ENCODE data around the gene TCEAL2.
A peak's percentile ranks its signal among the peaks of the same experiment; 100 is the strongest.
"Not testable (repeated sequence)": the region's sequence is repeated elsewhere in the genome, so short reads cannot be mapped to it uniquely, and the experiment has no call there.

Gene TCEAL2

DNA sequence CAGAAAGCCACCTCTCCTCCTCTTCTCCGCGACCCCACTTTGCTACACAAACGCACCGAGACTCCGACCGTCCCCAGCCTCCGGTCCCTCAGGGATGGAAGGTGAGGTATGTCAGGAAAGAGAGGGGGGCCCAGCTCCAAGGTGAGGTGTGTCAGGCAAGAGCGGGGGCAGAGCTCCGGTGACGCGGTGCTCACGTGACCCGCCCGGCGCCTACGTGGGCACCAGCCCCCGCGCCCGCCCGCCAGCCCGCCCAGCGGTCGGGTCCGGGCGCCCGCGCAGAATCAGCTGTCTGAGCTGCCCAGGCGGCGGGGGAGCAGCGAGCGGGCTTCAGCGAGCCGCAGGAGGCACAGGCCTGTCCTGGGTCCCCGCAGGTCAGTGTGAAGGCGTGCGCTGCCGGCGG, at the start of gene TCEAL2:
TCEAL2 (plus strand) TSS at position 244 of the 400 bp plus-strand sequence. CDS start 1,152 bp downstream, outside the sequence.
- DNase-seq = not testable (repeated sequence)

DNA sequence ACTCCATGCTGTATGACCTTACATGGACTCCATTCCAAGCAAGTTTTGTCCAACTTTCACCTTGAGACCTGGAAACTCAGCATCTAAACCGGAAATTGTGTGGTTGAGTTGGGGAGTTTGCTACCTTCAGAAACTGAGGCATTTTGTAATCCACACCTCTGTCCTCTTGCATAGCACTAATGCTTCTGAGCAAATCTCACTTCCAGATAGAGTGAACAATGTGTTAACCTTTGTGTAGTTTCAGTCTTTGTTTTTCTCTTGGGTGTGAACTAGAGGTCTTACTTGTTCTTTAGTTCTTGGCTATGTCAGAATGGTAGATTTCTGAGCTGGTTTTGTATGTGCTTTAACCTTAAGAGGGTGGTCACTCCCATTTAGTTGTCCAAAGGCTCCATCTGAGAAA, 48.1 kb upstream of the TCEAL2 start:
- DNase-seq = no peak

DNA sequence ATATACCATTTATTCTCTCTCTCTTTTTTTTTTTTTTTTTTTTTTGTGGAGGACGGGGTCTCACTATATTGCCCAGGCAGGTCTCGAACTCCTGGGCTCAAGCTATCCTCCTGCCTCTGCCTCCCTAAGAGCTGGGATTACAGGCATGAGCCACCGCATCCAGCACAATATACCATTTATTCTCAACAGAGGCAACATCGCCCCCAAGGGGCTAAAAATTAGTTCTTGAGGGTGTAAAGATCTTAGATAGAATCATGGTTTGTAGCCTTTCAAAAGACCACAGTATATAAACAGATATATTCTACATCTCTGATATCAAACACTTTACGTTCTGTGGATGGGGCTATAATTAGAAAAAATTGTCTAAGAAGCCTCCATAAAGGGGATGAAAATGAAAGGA, 39.8 kb upstream of the TCEAL2 start:
- DNase-seq = no peak

DNA sequence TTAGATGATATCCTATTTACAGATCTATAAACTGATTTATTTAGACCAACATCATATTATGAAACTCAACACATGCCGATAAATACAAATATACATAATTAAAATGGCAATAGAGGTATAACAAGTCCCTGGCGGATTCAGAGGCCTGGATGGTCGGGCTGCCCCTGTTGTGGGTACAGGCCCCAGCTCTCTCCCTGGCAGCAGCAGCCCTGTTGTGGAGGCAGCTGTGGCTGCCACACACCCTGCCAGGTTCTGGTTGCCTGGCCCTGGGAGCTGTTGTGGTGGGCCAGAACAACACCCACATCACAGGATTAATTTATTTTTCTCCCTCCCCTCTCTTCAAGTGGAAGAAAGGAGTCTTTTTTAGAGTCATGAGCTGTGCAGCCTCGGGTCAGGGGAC, 12.1 kb upstream of the TCEAL2 start:
- DNase-seq = no peak

DNA sequence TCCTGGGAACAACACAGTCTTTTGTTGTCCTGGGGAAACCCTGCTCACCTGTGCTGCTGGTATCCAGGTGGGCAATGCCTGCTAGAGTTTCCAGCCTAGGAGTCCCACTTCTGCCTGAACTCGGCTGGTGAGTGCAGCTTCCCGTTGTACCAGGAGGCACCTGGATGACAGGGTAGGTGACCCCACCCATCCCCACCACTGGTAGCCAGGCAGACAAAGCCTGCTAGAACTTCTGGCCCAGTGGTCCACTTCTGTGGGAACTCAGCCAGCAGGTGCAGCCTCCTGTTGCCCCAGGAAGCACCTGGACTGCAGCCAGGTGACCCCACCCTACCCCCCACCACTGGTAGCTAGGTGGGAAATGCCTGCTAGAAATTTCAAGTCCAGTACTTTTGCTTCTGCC, 9.7 kb upstream of the TCEAL2 start:
- no peak for DNase-seq

DNA sequence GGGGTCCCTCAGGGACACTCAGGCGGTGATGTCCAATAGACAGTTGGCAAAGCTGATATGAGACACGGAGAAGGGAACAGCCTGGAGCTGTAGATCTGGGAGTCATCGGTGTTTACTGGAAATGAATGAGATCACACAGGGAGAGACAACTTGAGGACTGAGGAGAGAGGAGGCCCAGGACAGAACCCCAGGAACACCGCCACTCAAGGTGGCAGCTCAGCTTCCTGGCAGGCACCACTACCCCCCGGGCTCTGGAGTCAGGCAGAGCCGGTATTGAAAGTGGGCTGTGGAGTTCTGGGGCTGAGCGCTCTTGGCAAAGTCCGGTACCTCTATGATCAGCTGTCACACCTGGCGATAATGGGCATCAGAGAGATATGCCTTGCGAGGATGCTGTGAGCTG, 465 bp upstream of the TCEAL2 start:
- not testable (repeated sequence) for DNase-seq

DNA sequence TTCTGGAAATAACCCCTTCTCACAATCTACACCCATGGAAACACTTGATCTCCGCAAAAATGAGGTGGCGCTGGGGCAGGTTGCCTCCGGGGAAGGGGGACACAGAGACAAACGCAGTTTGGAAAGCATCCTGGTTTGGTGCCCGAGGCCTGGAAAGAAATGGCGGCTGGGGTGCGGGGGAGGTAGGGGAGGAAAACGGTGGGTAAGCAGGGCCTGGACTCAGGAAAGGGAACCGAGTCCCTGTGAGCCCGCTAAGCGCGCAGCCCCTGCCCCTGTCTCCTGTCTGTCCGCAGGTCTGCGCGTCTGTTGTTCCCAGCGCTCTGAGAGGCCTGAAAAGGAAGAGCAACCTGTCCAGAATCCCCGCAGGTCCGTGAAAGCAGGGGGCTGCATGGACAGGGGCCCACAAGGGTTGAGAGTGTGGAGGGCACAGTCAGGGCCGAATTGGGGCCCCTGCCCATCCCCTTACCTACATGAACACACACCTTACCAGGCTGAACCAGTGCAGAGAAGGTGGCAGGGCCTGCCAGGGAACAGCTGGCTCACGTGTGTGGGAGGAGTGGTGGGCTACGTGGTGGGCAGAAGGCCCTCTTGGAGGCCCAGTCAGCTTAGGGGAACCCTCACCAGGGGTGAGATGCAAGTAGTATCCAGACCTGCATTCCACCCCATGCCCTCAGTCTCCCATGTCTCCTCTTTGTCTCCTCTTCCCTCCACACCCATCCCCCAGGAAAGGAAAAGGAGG, 770 bp downstream of the TCEAL2 start:
- DNase-seq = not testable (repeated sequence)

DNA sequence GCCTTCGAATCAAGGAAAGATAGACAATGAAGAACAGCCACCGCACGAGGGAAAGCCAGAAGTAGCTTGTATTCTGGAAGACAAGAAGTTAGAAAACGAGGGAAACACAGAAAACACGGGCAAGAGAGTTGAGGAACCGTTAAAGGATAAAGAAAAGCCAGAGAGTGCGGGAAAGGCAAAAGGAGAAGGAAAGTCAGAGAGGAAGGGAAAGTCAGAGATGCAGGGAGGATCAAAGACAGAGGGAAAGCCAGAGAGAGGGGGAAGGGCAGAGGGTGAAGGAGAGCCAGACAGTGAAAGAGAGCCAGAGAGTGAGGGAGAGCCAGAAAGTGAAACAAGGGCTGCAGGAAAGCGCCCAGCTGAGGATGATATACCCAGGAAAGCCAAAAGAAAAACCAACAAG, 1.4 kb downstream of the TCEAL2 start:
- DNase-seq = no peak

DNA sequence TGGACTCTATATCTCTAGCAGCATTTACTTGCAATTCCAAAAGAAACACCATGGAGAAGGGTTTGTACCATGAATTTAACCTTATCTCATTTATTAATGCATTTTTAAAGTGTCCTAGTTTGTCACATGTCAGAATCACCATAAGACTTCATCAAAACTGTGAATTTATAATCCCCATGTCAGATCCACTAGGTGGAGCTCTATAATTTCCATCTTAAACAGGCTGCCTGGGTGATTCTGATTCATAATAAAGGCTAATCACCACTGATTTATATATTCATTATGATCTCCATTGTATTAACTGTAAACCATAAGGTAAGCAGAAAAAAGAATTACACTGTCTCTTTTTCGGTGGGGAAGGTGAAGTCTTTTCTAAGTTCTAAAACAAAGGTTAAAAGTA, 4.0 kb downstream of the TCEAL2 start:
- DNase-seq = no peak

DNA sequence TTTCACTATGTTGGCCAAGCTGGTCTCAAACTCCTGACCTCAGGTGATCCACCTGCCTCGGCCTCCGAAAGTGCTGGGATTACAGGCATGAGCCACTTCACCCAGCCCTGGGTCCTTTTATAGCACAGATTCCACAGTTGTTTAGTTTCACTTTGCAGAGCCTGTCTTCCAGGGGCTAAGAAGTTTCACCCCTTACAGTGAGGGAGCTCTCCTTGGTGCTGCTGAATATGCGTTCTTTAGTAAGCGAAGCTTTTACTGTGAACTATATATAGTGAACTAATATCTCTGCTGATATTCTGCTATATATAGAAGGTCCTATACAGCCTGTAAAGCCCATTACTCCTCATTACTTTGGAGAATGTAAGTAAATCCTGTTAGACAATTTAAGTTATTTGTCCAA, 12.6 kb downstream of the TCEAL2 start:
- DNase-seq = no peak

DNA sequence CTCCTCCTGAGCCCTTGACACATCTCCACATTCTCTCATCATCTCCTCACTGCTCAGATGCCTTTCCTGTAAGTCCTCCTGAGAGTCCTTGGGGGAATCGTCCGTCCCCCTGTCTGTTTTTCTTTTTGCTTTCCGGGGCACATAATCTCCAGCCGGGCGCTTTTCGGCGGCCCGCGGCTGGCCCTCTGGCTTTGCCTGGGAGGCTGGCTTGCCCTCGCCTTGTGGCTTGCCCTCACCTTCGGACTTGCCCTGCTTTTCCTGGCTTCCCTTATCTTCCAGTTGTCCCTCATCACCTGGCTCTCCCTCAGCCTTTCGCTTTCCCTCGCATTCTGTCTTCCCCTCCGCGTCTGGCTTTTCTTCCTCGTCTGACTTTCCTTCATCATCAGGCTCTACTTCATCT, 15.4 kb downstream of the TCEAL2 start:
- DNase-seq = not testable (repeated sequence)

DNA sequence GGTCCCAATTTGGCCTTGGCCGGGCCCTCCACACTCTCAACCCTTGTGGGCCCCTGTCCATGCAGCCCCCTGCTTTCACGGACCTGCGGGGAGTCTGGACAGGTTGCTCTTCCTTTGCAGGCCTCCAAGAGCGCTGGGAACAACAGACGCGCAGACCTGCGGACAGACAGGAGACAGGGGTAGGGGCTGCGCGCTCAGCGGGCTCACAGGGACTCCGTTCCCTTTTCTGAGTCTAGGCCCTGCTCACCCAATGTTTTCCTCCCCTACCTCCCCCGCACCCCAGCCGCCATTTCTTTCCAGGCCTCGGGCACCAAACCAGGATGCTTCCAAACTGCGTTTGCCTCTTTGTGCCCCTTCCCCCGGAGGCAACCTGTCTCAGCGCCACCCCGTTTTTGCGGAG, 16.2 kb downstream of the TCEAL2 start:
- DNase-seq = not testable (repeated sequence)

DNA sequence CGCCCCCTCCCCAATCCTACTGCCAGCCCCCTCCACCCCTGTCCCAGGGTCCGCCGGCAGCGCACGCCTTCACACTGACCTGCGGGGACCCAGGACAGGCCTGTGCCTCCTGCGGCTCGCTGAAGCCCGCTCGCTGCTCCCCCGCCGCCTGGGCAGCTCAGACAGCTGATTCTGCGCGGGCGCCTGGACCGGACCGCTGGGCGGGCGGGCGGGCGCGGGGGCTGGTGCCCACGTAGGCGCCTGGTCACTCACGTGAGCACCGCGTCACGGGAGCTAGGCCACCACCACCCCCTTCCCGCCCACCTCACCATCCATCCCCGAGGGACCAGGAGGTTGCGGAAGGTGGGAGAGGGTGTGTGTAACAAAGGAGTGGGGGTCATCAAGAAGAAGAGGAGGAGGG, 16.8 kb downstream of the TCEAL2 start, which contains the start of gene TCEAL6:
TCEAL6 (minus strand) TSS at position 208 of the 400 bp plus-strand sequence.
- DNase-seq = not testable (repeated sequence)

DNA sequence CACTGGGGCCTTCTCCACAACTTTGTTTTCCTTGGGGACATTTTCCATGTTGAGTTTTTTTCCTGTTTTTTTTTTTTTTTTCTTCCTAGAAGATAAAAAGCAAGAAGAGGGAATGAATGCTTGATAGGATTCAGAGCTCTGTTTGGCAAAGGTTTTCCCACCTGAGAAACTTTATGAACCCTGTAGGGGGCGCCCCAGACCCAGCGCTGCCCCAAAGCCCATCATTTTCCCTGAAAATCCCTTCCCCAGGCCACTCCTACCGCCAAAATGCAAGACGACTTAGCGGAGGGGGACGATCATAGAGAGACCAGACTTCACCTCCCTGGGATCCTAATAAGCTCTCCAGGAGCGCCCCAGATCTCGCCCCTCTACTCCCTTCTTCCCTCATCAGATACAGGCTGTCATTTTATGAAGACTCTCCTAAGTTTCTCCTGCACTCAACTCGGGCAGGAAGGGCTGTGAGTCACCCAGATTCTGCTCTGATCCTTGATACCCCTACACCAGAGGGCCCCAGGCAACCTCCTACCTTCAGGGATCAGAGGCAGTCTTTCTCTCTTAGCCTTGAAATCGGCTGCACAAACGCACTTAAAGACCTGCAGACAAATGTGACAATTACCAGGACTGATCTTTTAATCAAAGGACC, 28.9 kb downstream of the TCEAL2 start:
- DNase-seq = peak; percentile 0

DNA sequence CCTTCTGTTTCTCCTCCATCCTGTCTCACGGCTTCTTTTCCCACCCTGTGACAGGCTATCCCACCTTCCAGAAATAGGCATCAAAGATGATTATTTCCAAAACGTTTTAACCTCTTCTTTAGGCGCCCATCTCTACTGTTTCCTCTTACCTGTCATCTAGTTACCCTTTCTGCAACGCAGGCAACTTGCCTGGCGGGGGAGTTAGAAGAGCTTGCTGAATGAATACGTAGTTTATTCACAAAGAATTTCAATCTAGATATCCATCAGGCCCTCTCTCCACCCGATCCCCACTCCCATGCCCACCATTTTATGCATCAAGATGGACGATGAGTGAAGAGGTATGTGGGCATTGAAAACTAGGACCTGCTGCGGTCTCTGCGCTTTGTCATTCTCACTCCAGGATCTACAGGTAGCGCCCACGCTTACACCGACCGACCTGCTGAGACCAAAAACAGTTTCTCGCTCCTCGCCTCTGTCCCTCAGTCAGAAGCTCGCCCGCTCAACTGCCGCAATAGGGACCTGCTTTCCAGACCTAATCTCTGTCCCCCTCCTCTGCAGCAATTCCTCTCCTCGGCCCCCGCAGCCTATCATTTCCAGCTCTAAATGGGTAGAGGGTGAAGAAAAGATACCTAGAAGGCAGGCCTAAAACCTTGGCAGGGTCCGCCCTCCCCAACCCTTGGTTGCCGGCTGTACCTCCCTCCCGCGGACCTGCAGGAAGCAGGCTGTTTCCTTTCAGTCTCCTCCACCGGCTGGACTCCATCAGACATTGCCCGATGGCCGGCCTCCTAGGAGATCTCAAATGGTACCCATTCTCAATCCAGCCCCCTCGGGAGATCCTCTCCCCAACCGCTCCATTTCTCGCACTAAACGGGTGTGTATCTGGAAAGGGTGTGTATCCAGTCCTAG, 29.7 kb downstream of the TCEAL2 start:
- peak; percentile 23 for DNase-seq

DNA sequence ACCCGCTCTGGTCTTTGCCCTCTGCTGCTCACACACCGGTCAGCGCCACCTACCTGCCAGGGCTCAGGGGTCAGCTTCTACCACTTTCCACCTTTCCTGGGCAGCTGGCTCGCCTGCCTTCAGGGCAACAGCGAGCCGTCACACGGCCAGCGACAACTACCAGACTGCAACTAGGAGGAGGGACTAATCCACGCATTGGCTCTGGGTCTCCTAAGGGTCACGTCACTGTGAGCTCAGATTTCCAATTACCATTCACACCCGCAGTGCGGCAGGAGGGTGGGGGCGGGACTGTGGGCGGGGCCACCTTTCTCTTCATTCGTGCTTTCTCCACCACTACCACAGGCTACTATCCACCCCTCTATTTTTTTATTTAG, 30.3 kb downstream of the TCEAL2 start, which contains the start of gene BEX5:
BEX5 (minus strand) TSS at position 172 of the 374 bp plus-strand sequence. CDS start 1,712 bp downstream, outside the sequence.
- DNase-seq = peak; percentile 61

Data from stimulated activated naive CD4-positive, alpha-beta T cell treated with Interleukin-2 at 50 U/mL for 16 hours (primary cell).